Epithelial cell of proximal tubule (primary cell): ENCODE measurements around the gene RBL2. TPM values are rescaled to one million over a fixed set of nuclear protein-coding genes. Genes with fewer than 3 reads are reported as not detected.

Experiments
- DNase-seq: peaks from one replicate; pipeline ENCODE4 v3.0.0-alpha.2; 2011; ENCODE audit warnings: low read depth
- H3K4me3 ChIP-seq: 2 replicates; pipeline ENCODE4 v1.5.1; 2011; ENCODE audit warnings: low read depth, mild to moderate bottlenecking, low read length
- total RNA-seq: library from RNA; depleted of rRNA; stranded (reverse); fragments of >200 nt; gene quantifications from 2 replicates; pipeline ENCODE4 v1.2.3, GENCODE V29; 2015
- TF ChIP-seq, protein P1 (sequence below): conservative IDR thresholded peaks from 2 replicates; pipeline ENCODE4 v1.5.1; 2012; ENCODE audit warnings: low read depth, mild to moderate bottlenecking, low read length

The RBL2 gene
- total RNA-seq, 1 donor from 2014 or later = 31.1 TPM

DNA sequence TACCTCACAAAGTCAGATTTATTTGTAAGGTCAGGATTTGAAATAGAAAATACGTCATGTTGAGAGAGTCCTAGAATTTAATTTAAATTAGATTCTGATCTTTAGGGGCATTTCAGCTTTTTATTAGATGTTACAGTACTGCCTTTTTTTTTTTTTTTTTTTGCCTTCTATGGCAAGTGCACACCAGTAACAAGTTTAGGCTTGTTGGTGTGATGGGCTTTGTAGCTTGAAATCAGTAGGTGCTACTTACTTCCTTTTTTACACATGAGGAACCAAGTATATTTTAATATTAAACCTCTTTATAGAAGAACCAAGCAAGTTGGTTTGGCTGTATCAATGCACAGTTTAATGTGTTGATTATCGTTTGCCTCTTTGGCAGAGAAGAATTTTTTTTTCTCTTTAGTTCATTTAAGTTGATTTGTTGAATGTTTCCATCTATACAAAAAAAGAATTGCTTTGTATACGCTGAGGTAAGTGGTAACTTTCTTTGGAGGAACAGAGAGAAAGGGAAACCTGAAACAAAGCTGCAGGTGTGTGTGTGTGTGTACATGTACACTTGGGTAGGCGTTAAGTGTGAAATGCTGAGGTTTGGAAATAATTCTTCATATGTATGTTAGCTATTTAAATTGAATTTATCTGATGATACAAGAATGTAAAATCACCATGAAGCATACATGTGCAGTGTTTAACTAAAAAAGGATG is 15.7 kb downstream of the RBL2 start:
- TF ChIP-seq, protein P1, sequence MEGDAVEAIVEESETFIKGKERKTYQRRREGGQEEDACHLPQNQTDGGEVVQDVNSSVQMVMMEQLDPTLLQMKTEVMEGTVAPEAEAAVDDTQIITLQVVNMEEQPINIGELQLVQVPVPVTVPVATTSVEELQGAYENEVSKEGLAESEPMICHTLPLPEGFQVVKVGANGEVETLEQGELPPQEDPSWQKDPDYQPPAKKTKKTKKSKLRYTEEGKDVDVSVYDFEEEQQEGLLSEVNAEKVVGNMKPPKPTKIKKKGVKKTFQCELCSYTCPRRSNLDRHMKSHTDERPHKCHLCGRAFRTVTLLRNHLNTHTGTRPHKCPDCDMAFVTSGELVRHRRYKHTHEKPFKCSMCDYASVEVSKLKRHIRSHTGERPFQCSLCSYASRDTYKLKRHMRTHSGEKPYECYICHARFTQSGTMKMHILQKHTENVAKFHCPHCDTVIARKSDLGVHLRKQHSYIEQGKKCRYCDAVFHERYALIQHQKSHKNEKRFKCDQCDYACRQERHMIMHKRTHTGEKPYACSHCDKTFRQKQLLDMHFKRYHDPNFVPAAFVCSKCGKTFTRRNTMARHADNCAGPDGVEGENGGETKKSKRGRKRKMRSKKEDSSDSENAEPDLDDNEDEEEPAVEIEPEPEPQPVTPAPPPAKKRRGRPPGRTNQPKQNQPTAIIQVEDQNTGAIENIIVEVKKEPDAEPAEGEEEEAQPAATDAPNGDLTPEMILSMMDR = no peak
- no peak for DNase-seq
- no peak overlapping the region for H3K4me3 ChIP-seq

DNA sequence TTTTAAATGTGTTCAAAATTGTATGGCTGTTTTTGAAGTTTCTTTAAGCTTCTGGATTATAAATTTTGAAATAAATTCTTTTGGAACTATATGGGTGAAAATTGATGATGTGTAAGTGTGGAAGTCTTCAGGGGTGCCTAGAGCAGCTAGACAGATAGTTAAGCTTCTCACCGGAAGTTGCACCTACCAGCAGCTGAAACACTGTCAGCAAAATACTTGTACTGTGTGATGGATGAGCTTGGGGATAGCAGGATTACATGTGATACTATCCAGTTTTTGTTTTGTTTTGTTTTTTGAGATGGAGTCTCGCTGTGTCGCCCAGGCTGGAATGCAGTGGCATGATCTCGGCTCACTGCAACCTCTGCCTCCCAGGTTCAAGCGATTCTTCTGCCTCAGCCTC is 19.7 kb downstream of the RBL2 start:
- TF ChIP-seq, protein P1 = no peak
- no peak overlapping the region for H3K4me3 ChIP-seq
- DNase-seq = no peak

DNA sequence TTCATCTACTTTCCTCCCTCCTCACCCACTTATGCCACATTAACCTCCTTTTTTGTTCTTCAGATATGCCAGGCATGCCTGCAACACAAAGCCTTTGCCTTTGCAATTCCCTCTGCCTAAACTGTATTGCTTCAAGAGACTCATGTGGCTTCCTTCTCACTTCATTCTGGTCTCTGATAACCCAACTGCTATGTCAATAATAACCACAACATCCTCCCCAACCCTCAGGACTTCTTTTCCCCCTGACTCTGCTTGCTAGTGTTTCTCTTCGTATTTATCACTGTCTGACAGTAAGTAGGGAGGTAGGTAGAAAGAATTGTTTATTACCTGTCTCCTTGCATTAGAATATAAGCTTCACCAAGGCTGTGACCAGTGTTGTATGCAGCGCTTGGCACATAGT is 22.4 kb downstream of the RBL2 start:
- no peak for DNase-seq
- TF ChIP-seq, protein P1 = no peak

DNA sequence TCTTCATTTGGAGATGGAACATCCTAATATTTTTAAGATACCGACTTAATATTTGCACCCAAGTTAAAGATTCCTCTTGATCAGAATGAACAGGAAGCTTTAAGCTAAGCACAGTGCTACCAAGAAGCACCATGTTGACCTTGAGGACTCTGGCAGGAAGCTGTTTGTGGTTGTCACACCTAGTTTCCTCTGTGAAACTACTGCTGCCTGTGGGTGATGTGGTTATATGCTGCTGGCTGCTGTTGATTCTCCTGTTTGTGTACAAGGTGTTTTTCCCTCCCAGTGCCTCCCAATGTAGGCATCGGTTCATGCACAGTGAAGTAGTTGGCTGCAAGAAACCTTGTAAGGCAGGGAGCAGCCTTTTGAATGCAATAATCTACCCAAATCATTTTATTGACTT is 23.4 kb downstream of the RBL2 start:
- no peak overlapping the region for H3K4me3 ChIP-seq
- TF ChIP-seq, protein P1 = no peak
- no peak for DNase-seq

More for the DNA sequence above, 22.4 kb downstream of the RBL2 start:
- H3K4me3 ChIP-seq = no peak overlapping the region

- TF ChIP-seq, protein P1 = no peak
- H3K4me3 ChIP-seq = no peak overlapping the region
- DNase-seq = no peak
These were observed 24.4 kb downstream of the RBL2 start for GRCh38 chr16:53458635-53459034.

DNA sequence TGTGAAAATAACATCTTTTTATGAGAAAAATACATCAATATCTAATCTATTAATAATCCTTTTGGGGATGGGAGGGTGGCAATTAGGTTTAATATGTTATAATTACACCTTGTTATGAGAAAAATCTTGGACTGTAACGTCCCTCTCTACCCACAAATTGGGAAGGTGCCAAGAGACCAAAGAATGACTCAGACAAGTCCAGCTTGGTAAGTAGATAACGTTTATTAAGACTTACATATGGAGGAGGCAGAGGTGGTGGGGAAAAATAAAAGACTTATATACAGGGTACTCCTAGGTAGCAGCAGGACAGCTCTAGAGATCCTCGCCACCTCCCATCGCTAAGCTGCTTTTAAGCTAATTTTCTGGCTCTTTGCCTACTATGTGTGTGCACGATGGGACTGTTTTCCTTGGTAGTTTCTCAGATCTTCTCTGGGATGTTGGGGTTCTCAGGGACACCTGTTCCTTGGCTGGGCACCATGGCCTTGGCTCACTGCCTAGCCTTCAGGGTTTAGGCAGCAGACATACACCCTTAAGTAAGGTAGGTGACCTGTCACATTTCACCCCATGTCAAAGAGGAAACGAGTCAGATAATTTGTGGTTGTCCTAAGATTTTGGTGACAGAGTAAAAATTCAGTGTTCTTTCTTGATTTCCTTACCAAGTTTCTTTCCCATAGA is 31.5 kb downstream of the RBL2 start:
- peak; percentile 23 for DNase-seq
- TF ChIP-seq, protein P1 = no peak
- no peak overlapping the region for H3K4me3 ChIP-seq
